GM19467 (cell line): ENCODE data around the gene CDH13.

Experiments used
- ATAC-seq: cut with Tn5 transposase; IDR thresholded peaks from one replicate; pipeline ENCODE4 v1.9.1; 2021; ENCODE audit warnings: mild to moderate bottlenecking, moderate library complexity; ENCODE audit not compliant: unreplicated experiment

Gene CDH13

DNA sequence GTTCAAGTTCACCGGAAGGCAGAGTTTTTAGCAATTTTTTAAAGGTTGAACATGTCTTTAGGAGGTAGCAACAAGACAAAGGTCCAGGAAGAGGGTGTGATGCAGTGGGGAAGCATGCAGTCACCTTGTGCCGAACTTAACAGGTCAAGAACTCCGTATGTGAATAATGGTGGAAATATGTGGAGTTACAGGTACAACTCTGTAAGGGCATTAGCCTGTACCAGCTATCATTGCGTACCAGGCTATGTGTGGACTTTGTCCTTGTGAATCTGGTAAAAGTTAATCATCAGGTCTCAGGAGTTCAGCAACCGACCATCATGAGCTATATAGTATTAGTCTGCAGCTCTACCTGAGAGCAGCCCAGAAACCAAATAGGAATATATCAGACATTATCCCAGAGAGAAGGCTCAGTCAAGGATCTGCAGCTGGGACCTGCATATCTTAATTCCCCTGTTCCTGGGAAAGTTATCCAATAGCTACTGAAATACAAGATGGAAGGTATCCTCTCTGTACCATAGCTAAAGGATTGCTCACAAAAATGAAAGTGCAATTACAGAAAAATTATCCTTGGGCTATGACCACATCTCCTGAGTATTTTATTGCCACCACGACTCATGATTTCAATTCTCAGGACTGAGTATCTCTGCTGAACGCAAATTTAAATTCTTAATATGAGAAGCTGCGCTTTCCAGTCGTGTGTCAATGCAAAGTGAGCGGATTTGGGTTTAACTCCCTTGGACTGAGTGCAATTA is 469.3 kb downstream of the CDH13 start:
- no peak for ATAC-seq

GRCh38 chr16:83098536-83098935 is 471.8 kb downstream of the CDH13 start:
- no peak for ATAC-seq

GRCh38 chr16:83100679-83101078 is 473.9 kb downstream of the CDH13 start:
- no peak for ATAC-seq

GRCh38 chr16:83102336-83102735 is 475.6 kb downstream of the CDH13 start:
- no peak for ATAC-seq

DNA sequence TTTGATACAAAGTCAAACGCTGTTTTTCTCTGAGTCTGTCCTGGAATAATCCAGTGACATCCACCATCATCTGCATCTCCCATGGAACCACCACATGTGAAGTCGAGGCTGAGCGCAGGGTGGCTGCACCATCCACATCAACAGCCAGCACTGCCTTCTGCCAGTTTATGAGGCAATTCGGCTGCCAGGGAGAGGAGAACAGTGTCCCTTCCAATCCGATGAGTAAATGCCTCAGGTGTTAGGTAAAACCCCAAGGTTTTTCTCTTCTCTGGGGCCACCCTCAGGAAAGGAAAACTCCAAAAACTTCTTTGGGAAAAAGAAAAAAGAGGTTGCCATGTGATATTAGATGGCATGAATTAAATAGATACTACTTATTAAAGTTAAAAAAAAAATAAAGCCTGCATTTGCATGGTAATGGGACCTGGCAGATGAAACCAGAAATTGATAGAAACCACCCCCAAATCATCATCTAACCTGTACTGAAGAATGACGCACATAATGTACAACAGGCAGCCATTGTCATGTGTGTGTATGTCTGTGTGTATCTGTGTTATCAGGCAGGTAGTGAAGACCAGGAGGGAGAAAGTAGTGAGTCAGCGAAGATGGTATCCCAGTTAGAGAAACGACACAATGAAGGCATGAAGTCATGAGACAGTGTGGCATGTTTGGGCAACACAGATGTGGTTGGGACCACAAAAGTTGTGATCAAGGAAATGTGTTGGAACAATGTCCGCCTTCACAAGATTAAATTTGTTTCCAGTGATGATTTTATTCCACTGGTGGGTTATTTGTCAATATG is 478.7 kb downstream of the CDH13 start:
- ATAC-seq = no peak

GRCh38 chr16:83109490-83110125 is 482.8 kb downstream of the CDH13 start:
- ATAC-seq = no peak

GRCh38 chr16:83110269-83110668 is 483.5 kb downstream of the CDH13 start:
- no peak for ATAC-seq

DNA sequence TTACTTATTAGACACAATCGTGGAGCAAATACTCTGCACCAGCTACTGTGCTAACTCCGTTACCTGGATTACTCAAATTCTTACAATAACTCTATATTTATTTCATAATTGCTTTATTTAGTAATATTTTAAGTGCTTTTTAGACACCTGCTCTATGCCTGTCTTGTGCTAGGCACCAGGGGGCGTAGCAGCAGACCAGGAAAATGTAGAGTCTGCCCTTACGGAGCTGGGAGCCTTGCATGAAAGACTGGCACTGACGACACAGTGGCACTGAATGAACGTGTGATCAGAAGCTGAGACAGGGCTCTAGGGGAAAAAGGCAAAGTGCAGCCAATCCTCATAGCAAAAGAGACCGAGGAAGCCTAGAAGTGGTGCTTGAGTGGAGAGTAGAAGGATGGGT is 486.5 kb downstream of the CDH13 start:
- no peak for ATAC-seq

DNA sequence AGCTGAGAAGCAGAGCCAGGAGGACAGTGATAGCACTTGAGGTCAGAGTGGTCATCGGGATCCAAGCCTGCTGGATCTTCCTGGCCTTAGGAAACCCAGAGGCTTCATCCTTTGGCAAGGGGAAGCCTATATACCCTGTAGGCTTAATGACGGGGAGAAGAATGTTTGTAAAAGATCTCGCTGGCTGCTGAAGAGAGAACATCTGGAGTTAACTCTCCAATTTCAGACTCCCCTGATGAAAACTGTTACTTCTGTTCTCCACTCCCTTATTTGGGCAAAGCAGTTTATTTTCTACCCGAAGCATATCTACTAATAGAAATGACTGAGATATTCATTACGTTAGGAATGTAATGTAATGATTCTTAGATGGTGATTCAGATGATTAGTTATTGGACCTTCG is 487.0 kb downstream of the CDH13 start:
- ATAC-seq = no peak

DNA sequence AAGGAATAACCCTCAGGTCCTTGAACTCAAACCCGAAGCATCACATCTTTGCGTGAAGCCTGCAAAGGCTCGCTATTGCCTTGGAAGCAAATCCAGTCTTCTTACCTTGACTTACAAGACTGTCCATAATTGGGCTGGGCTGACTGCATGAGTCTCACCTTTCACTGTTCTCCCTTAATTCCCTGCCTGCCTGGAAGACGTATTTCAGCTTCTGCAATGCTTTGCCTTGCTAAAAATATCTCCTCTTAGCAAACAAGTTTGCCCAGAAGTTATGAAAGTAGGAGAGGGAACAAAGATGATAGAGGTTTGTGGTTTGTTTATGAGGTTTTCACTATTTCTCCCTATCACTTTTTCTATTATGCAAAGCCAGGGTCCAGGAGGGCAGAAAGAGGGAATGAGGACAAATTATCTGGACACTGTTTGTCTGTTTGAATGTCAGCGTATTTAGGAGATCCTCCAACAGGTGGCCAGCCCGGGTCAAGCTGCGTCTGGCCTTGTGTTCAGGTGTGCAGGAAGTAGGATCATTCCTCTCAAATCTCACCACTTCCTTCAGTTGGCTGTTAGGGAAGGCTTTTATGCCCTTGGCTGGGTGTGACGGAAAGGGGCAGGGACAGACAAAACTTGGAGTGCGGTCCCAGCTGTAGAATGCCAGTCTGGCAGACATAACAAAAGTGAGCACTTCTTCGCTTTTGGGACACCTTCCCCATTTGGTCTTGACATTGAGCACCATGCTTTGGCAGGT is 488.9 kb downstream of the CDH13 start:
- no peak for ATAC-seq

DNA sequence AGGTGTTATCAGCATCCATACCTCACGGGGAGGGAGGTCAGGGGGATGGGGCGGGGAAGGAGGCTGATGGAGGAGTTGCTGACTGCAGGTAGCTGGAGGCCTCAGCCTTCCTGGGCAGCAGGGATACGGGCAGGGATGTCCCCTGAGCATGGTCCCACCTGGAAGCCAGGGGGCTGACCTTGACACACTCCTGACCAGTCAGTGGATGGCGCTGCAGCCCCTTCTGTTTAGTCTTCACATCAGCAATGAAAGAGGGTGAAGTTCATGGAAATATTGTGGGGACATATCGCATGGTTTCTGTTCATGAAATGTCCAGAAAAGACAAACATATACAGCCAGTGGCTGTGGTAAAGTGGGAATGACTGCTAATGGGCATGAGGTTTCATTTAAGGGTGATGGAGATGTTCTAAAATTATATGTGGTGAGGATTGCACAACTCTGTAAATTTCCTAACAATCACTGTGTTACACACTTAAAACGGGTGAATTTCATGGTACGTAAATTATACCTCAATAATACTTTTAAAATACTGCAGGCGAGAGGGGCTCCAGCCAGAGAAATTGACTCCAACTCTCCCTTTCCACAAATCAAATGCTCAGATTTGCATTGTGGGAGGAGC is 489.6 kb downstream of the CDH13 start:
- ATAC-seq = no peak

- no peak for ATAC-seq
Observed at GRCh38 chr16:83117810-83118209, 491.0 kb downstream of the CDH13 start.

DNA sequence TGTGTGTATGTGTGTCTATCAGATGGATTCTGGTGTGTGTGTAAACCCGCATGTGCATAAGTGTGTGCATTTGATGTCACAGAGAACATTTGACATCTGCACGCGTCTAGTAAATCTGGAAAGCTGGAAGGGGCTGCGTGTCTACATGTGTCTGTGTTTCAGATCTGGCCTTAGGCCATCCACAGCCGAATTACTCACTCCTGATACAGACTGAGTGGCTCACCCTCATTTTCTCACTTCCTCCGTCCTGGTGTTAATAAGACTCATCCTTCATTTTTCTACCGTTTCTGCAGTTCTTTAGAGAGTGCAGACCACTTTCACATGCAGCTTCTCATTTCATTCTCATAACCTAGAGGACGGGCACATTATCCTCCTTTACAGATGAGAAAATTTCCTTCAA is 491.6 kb downstream of the CDH13 start:
- no peak for ATAC-seq

- ATAC-seq = no peak
Observed at GRCh38 chr16:83125999-83126568, 499.3 kb downstream of the CDH13 start.

- no peak for ATAC-seq
Observed at GRCh38 chr16:83128041-83128440, 501.3 kb downstream of the CDH13 start.

- ATAC-seq = no peak
Observed at GRCh38 chr16:83130039-83130438, 503.3 kb downstream of the CDH13 start.

GRCh38 chr16:83134638-83135037 is 507.9 kb downstream of the CDH13 start:
- no peak for ATAC-seq

- no peak for ATAC-seq
Observed at GRCh38 chr16:83136419-83136818, 509.6 kb downstream of the CDH13 start.

DNA sequence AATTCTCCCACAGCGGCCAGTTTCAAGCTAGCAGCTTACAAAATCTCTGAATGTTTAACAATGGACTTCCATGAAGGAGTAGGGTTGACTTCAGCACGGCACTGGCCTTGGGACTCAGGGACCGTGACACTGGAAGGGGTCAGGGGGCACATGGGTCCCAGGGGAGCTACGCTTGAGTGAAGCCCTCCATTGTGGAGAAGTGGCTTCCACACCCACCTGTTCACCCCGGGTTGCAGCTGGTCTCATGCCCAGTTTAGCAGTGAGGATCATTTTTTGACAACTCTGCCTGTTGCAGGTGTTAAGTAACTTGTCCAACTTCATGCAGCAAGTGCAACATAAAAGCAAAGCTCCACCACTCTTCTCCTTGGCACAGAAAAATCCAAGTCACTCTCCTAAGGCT is 510.2 kb downstream of the CDH13 start:
- no peak for ATAC-seq

DNA sequence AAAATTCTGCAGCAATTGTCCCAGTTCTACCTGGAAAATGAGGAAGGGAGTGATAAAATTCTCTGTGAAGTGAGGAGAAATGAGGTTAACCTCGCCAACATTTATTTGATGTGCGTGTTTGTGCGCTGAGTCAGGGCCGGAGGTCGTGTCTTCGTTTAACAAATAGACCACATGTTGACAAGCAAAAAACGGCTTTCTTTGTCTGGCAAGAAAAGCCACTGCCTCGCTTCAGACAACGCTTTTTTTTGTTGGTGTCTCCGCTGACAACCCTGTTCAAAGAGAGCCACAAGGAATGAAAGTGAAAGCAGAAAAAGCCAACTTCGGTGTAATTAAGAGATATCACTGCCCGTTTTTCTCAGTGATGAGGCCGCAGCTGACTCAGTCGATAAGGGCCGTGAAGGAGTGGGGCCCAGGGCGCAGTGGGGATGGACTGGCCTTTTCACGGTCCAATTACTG is 510.6 kb downstream of the CDH13 start:
- ATAC-seq = no peak
